Type B pancreatic cell (in vitro differentiated cells): Measurements from ENCODE around the gene GPR137. TPM values are rescaled to one million over a fixed set of nuclear protein-coding genes. Genes with fewer than 3 reads are reported as not detected.

Source experiments
- DNase-seq: peaks from one replicate; pipeline ENCODE4 v3.0.0; 2021; ENCODE audit warnings: mixed read lengths; ENCODE audit not compliant: unreplicated experiment; ENCODE audit errors: extremely low spot score
- H3K27ac Mint-ChIP-seq: 2 replicates; pipeline ENCODE4 v1.8.0; 2021; ENCODE audit warnings: mild to moderate bottlenecking, mixed read lengths
- H3K27me3 Mint-ChIP-seq: 2 replicates; pipeline ENCODE4 v1.8.0; 2021; ENCODE audit warnings: mixed read lengths
- H3K36me3 Mint-ChIP-seq: 2 replicates; pipeline ENCODE4 v1.8.0; 2021; ENCODE audit warnings: mixed read lengths
- H3K4me1 Mint-ChIP-seq: one replicate; pipeline ENCODE4 v1.8.0; 2021; ENCODE audit warnings: mixed read lengths; ENCODE audit not compliant: unreplicated experiment
- H3K4me3 Mint-ChIP-seq: 2 replicates; pipeline ENCODE4 v1.8.0; 2021; ENCODE audit warnings: mild to moderate bottlenecking, mixed read lengths
- H3K9me3 Mint-ChIP-seq: 2 replicates; pipeline ENCODE4 v1.8.0; 2021; ENCODE audit warnings: mixed read lengths
- total RNA-seq: library from RNA; stranded (reverse); gene quantifications from 2 replicates; pipeline ENCODE4 v1.2.1, GENCODE V29; 2021; ENCODE audit warnings: low replicate concordance
- TF ChIP-seq, protein P1 (sequence below): fragments of 200-600 bp; sonication (generic); conservative IDR thresholded peaks from 2 replicates; pipeline ENCODE4 v1.5.0; 2021; ENCODE audit warnings: antibody characterized with exemption, mild to moderate bottlenecking

GPR137 gene
- total RNA-seq, 1 donor from 2014 or later = 47.9 TPM

- Mint-ChIP-seq H3K27ac (peak overlapping the region; percentile 76), H3K36me3 (no peaks in the 10 kb centered on the region), H3K4me1 (peaks cover 13% of the 10 kb centered on the region), H3K27me3 (no peaks in the 10 kb centered on the region), H3K9me3 (no peaks in the 10 kb centered on the region), H3K4me3 (peak overlapping the region; percentile 85)
- DNase-seq = no peak
- TF ChIP-seq, protein P1, sequence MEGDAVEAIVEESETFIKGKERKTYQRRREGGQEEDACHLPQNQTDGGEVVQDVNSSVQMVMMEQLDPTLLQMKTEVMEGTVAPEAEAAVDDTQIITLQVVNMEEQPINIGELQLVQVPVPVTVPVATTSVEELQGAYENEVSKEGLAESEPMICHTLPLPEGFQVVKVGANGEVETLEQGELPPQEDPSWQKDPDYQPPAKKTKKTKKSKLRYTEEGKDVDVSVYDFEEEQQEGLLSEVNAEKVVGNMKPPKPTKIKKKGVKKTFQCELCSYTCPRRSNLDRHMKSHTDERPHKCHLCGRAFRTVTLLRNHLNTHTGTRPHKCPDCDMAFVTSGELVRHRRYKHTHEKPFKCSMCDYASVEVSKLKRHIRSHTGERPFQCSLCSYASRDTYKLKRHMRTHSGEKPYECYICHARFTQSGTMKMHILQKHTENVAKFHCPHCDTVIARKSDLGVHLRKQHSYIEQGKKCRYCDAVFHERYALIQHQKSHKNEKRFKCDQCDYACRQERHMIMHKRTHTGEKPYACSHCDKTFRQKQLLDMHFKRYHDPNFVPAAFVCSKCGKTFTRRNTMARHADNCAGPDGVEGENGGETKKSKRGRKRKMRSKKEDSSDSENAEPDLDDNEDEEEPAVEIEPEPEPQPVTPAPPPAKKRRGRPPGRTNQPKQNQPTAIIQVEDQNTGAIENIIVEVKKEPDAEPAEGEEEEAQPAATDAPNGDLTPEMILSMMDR = peak; percentile 4
These were observed 37.7 kb upstream of the GPR137 start for GRCh38 chr11:64247729-64248531.

- peak overlapping the region; percentile 76 for H3K27ac Mint-ChIP-seq
- H3K27me3 Mint-ChIP-seq = no peaks in the 10 kb centered on the region
- peak overlapping the region; percentile 85 for H3K4me3 Mint-ChIP-seq
- TF ChIP-seq, protein P1 = no peak
- peaks cover 15% of the 10 kb centered on the region for H3K4me1 Mint-ChIP-seq
- H3K9me3 Mint-ChIP-seq = no peaks in the 10 kb centered on the region
- H3K36me3 Mint-ChIP-seq = no peaks in the 10 kb centered on the region
- DNase-seq = no peak
These were observed 37.1 kb upstream of the GPR137 start for GRCh38 chr11:64248578-64248977.

DNA sequence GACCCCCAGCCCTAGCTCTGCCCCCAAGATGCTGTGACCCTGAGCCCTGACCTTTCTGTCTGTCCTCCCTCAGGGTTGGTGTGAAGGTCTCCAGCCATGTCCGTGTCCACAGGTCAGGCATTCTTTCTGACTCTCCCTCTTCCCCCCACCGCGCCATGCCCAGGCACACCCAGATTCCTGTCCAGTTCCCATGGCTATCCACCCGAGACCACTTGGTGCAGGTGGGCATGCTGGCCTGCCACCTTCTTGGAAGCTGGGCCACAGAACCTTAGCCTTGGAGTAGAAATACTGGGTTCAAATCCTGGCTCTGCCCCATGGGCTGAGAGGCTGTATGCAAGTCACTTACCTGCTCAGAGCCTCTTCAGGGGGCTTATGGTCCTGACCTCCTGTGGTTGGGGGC, 36.6 kb upstream of the GPR137 start:
- TF ChIP-seq, protein P1 = no peak
- no peaks in the 10 kb centered on the region for H3K27me3 Mint-ChIP-seq
- H3K4me1 Mint-ChIP-seq = peaks cover 20% of the 10 kb centered on the region
- H3K27ac Mint-ChIP-seq = no peak overlapping the region
- no peak for DNase-seq
- H3K4me3 Mint-ChIP-seq = peak overlapping the region; percentile 70
- H3K9me3 Mint-ChIP-seq = no peaks in the 10 kb centered on the region
- no peaks in the 10 kb centered on the region for H3K36me3 Mint-ChIP-seq

GRCh38 chr11:64249563-64250414, 35.9 kb upstream of the GPR137 start:
- Mint-ChIP-seq H3K9me3 (no peaks in the 10 kb centered on the region), H3K27me3 (no peaks in the 10 kb centered on the region), H3K4me3 (peak overlapping the region; percentile 70), H3K4me1 (peaks cover 21% of the 10 kb centered on the region), H3K36me3 (no peaks in the 10 kb centered on the region), H3K27ac (no peak overlapping the region)
- TF ChIP-seq, protein P1 = no peak
- DNase-seq = no peak

DNA sequence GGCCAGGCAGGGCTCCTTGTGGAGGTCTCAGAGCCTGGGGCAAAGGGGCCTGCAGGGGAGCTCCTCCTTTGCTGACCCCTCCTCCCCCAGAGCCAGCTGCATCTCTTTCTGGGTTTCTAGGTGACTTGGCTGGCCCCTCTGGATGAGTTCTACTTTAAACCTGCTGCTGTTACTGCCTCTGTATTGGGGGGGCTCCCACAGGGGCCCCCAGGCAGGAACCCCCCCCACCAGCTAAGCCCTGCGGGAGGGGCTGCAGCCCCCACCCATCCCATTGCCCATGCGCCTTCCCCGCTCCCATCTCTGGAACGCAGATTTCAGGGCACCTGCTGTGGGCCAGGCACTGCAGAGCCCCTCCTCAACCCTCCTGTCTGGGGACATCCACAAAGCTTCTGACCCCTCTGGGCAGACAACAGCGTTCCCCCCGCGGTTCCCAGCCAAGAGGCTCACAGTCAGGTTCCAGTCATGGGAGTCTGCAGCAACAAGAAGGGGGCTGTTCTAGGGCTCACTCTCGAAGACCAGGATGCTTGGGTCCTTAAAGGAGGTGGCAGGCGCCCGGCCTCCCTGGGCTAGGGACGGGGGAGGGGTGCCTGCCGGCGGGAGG, 35.1 kb upstream of the GPR137 start:
- peak overlapping the region; percentile 89 for H3K4me3 Mint-ChIP-seq
- H3K36me3 Mint-ChIP-seq = no peaks in the 10 kb centered on the region
- H3K27me3 Mint-ChIP-seq = no peaks in the 10 kb centered on the region
- DNase-seq = no peak
- H3K9me3 Mint-ChIP-seq = no peaks in the 10 kb centered on the region
- peaks cover 21% of the 10 kb centered on the region for H3K4me1 Mint-ChIP-seq
- no peak overlapping the region for H3K27ac Mint-ChIP-seq
- TF ChIP-seq, protein P1 = no peak
